HEK293T (cell line): ENCODE results near the gene A1CF.

ENCODE experiments used
- CTCF ChIA-PET: fragments of 350-600 bp; formaldehyde crosslinking; extraction: SDS; loops from one replicate; lab custom pipeline; 2021; ENCODE audit warnings: antibody characterized with exemption, inconsistent platforms; lab: Yijun Ruan, JAX
- POLR2A ChIA-PET: fragments of 350-600 bp; formaldehyde crosslinking; extraction: SDS; loops from one replicate; lab custom pipeline; 2020; ENCODE audit warnings: antibody characterized with exemption, inconsistent platforms; lab: Yijun Ruan, JAX
- DNase-seq: peaks from one replicate; pipeline ENCODE4 v3.0.0; 2012; ENCODE audit warnings: mixed read lengths; ENCODE audit errors: extremely low spot score
- ARNT ChIP-seq: fragments of 450-650 bp; IDR thresholded peaks from 2 replicates; pipeline ENCODE4 v1.6.1; 2017; ENCODE audit warnings: mild to moderate bottlenecking
- BHLHE40 ChIP-seq: fragments of 450-650 bp; IDR thresholded peaks from 2 replicates; pipeline ENCODE4 v1.6.1; 2016; ENCODE audit warnings: mild to moderate bottlenecking, moderate library complexity, borderline replicate concordance
- CTBP1 ChIP-seq: fragments of 450-650 bp; IDR thresholded peaks from 2 replicates; pipeline ENCODE4 v1.6.1; 2016; ENCODE audit warnings: borderline replicate concordance
- ELF4 ChIP-seq: fragments of 450-650 bp; IDR thresholded peaks from 2 replicates; pipeline ENCODE4 v1.6.1; 2017; ENCODE audit warnings: antibody characterized with exemption
- FOXA1 ChIP-seq: fragments of 450-650 bp; IDR thresholded peaks from 2 replicates; pipeline ENCODE4 v1.6.1; 2016; ENCODE audit warnings: mild to moderate bottlenecking
- FOXK2 ChIP-seq: fragments of 450-650 bp; IDR thresholded peaks from 2 replicates; pipeline ENCODE4 v1.6.1; 2016; ENCODE audit warnings: mild to moderate bottlenecking
- FOXM1 ChIP-seq: fragments of 450-650 bp; IDR thresholded peaks from 2 replicates; pipeline ENCODE4 v1.6.1; 2017; ENCODE audit warnings: mild to moderate bottlenecking, borderline replicate concordance
- HDGF ChIP-seq: fragments of 450-650 bp; IDR thresholded peaks from 2 replicates; pipeline ENCODE4 v1.6.1; 2017; ENCODE audit warnings: antibody characterized with exemption, borderline replicate concordance
- L3MBTL2 ChIP-seq: fragments of 450-650 bp; conservative IDR thresholded peaks from 2 replicates; pipeline ENCODE4 v1.6.1; 2016; ENCODE audit warnings: mild to moderate bottlenecking
- LEF1 ChIP-seq: fragments of 450-650 bp; IDR thresholded peaks from 2 replicates; pipeline ENCODE4 v1.6.1; 2017; ENCODE audit warnings: mild to moderate bottlenecking, borderline replicate concordance
- NFRKB ChIP-seq: fragments of 450-650 bp; IDR thresholded peaks from 2 replicates; pipeline ENCODE4 v1.6.1; 2016; ENCODE audit warnings: mild to moderate bottlenecking, moderate library complexity
- PKNOX1 ChIP-seq: fragments of 450-650 bp; IDR thresholded peaks from 2 replicates; pipeline ENCODE4 v1.6.1; 2016
- SP1 ChIP-seq: fragments of 450-650 bp; IDR thresholded peaks from 2 replicates; pipeline ENCODE4 v1.6.1; 2017
- SUZ12 ChIP-seq: fragments of 450-650 bp; IDR thresholded peaks from 2 replicates; pipeline ENCODE4 v1.6.1; 2016; ENCODE audit warnings: mild to moderate bottlenecking
- TARDBP ChIP-seq: fragments of 450-650 bp; IDR thresholded peaks from 2 replicates; pipeline ENCODE4 v1.6.1; 2016
- ZNF384 ChIP-seq: fragments of 450-650 bp; IDR thresholded peaks from 2 replicates; pipeline ENCODE4 v1.6.1; 2016

The A1CF gene

GRCh38 chr10:50853557-50853956 is 31.9 kb downstream of the A1CF start:
- DNase-seq = no peak
- CTCF ChIA-PET = no interaction called here
- POLR2A ChIA-PET = no interaction called here
- TF ChIP-seq ARNT = no peak
- TF ChIP-seq SP1 = no peak
- no peak for TF ChIP-seq ZNF384
- no peak for TF ChIP-seq L3MBTL2
- TF ChIP-seq NFRKB = no peak
- no peak for TF ChIP-seq TARDBP

GRCh38 chr10:50851884-50852671 is 33.3 kb downstream of the A1CF start:
- TF ChIP-seq SP1 (no peak), LEF1 (no peak)
- no peak for DNase-seq
- ChIA-PET POLR2A (no interaction called here), CTCF (interaction anchor here (0.6 kb wide), 1 partner anchor 40 kb away, joined by 3 read pairs; no protein-coding TSS in a partner anchor)

GRCh38 chr10:50850578-50851230 is 34.7 kb downstream of the A1CF start:
- POLR2A ChIA-PET = no interaction called here
- no peak for DNase-seq
- no peak for TF ChIP-seq CTBP1
- no peak for TF ChIP-seq ARNT
- no peak for TF ChIP-seq FOXK2
- no peak for TF ChIP-seq NFRKB
- no peak for TF ChIP-seq L3MBTL2
- TF ChIP-seq TARDBP = no peak
- TF ChIP-seq SP1 = no peak
- TF ChIP-seq ZNF384 = no peak
- TF ChIP-seq HDGF = no peak
- TF ChIP-seq FOXA1 = no peak
- TF ChIP-seq BHLHE40 = no peak
- no peak for TF ChIP-seq FOXM1
- TF ChIP-seq PKNOX1 = no peak
- TF ChIP-seq SUZ12 = no peak
- no peak for TF ChIP-seq LEF1
- no peak for TF ChIP-seq ELF4
- CTCF ChIA-PET = no interaction called here

DNA sequence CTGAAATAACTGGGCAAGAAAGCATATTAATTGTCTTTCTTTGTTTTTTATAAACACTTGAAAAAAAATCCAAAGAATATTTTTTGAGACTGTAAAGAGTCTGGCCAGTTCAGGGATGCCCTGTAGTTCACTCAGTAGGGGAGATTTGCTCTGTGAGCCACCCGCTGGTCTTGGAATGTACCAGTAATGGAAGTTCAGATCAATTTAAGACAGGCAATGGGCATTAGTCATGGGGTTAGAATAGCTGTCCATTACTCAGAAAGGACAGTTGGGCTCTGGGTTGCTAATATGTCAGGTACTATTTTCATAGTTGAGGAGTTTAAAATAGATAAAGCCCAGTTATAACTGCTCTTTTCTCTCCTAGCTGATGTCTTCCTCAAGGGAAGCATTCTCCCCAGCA is 38.7 kb downstream of the A1CF start:
- ChIA-PET CTCF (no interaction called here), POLR2A (no interaction called here)
- no peak for DNase-seq
- TF ChIP-seq LEF1 = no peak
- TF ChIP-seq FOXA1 = no peak
- TF ChIP-seq FOXK2 = no peak
- TF ChIP-seq HDGF = no peak
- no peak for TF ChIP-seq ELF4

DNA sequence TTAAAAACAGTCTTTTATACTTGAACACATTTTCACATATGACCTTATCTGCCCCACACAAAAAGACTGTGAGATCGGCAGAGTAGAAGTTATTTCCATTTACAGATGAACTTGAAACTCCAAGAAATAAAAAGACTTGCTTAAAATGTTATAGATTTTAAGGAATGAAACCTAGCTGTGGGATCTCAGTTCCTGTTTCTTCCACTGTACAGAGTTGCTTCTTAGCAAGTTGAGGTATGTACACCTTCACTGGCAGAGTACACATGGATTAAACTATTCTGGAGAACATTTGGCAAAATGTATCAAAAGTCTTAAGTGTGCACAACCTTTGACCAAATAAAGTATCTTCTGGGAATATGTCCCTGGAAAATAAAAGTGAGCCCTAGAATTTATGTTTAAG is 48.3 kb downstream of the A1CF start:
- POLR2A ChIA-PET = no interaction called here
- TF ChIP-seq FOXM1 = no peak
- no peak for TF ChIP-seq SUZ12
- CTCF ChIA-PET = no interaction called here
- no peak for DNase-seq

- TF ChIP-seq TARDBP (no peak), SUZ12 (no peak), CTBP1 (no peak), SP1 (no peak), ZNF384 (no peak), FOXK2 (no peak), FOXA1 (no peak), HDGF (no peak), ARNT (no peak), FOXM1 (no peak), ELF4 (no peak), L3MBTL2 (no peak), LEF1 (no peak), NFRKB (no peak), PKNOX1 (no peak), BHLHE40 (no peak)
- ChIA-PET CTCF (no interaction called here), POLR2A (no interaction called here)
- no peak for DNase-seq
Observed at GRCh38 chr10:50832171-50832751, 53.2 kb downstream of the A1CF start.

GRCh38 chr10:50830066-50830465 is 55.4 kb downstream of the A1CF start:
- ChIA-PET POLR2A (no interaction called here), CTCF (no interaction called here)
- TF ChIP-seq BHLHE40 (no peak), SUZ12 (no peak), TARDBP (no peak), NFRKB (no peak), ELF4 (no peak), ZNF384 (no peak), SP1 (no peak)
- no peak for DNase-seq
